ENCODE results near the gene EHMT1.

The EHMT1 gene

DNA sequence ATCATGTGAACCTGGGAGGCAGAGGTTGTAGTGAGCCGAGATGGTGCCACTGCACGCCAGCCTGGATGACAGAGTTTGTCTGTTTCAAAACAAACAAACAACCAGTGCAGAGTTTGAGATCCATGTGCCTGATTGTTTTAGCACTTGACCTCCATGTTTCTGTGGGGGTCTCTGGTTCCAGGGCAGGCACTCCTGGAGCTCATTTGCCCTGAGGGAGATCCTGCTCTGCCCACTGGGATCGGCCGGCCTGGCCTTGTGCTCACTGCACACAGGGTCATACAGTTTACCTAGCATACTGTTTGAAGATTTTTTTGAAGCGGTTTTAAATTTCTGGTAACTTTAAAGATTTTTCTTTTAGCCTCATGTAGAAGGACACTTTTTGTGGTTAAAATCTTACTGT lies 78.4 kb downstream of the EHMT1 start:
- no peak overlapping the region for H3K4me2 ChIP-seq (ENCODE audit: low read length)
- H3K27ac ChIP-seq (ENCODE audit: low read depth, low read length, poor library complexity, severe bottlenecking), result no peak overlapping the region
- peaks cover 55% of the 10 kb centered on the region for H3K79me2 ChIP-seq (ENCODE audit: insufficient read depth, low read length)
- H3K4me1 ChIP-seq (ENCODE audit: insufficient read depth, low read length, severe bottlenecking), result peaks cover 28% of the 10 kb centered on the region
- H3K36me3 ChIP-seq (ENCODE audit: insufficient read depth, low read length), result peaks cover 31% of the 10 kb centered on the region
- no peaks in the 10 kb centered on the region for H3K27me3 ChIP-seq (ENCODE audit: insufficient read depth, low read length)
- no peaks in the 10 kb centered on the region for H4K20me1 ChIP-seq (ENCODE audit: insufficient read depth, low read length)
- H3K9me3 ChIP-seq (ENCODE audit: low read length), result peaks cover 6% of the 10 kb centered on the region
- H3K9me2 ChIP-seq (ENCODE audit: low read depth, low read length), result no peaks in the 10 kb centered on the region
- H3F3A ChIP-seq (ENCODE audit: insufficient read depth, low read length), result no peaks in the 10 kb centered on the region
- no peak overlapping the region for H2AFZ ChIP-seq (ENCODE audit: low read length)
- no peak overlapping the region for H3K9ac ChIP-seq (ENCODE audit: low read length)
- H3K4me3 ChIP-seq (ENCODE audit: low read depth, low read length, poor library complexity, severe bottlenecking), result no peak overlapping the region
- TF ChIP-seq EZH2 (IDR thresholded peaks at IDR 0.05; ENCODE audit: borderline replicate concordance, low read length), result no peak
- no peak for TF ChIP-seq CTCF (IDR thresholded peaks at IDR 0.05; ENCODE audit: low read length)

DNA sequence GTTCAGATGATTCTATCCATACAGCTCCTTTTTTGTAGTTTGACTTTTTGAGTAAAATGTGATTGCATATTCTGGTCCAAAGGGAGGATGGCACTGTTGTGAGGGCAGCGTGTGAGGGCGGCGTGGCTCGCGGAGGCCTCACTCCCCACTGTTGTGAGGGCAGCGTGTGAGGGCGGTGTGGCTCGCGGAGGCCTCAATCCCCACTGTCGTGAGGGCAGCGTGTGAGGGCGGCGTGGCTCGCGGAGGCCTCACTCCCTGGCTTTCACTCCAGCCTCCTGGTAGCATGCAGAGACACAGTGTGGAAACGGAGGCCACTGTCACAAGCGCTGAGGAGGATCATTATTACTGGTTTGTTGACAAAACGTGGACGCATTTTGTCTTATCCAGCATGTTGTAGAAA lies 79.0 kb downstream of the EHMT1 start:
- no peak overlapping the region for H3K9ac ChIP-seq (ENCODE audit: low read length)
- no peak overlapping the region for H3K4me2 ChIP-seq (ENCODE audit: low read length)
- peaks cover 38% of the 10 kb centered on the region for H3K36me3 ChIP-seq (ENCODE audit: insufficient read depth, low read length)
- H3K27ac ChIP-seq (ENCODE audit: low read depth, low read length, poor library complexity, severe bottlenecking), result no peak overlapping the region
- no peaks in the 10 kb centered on the region for H3K9me2 ChIP-seq (ENCODE audit: low read depth, low read length)
- no peak overlapping the region for H2AFZ ChIP-seq (ENCODE audit: low read length)
- no peaks in the 10 kb centered on the region for H3K27me3 ChIP-seq (ENCODE audit: insufficient read depth, low read length)
- H3K9me3 ChIP-seq (ENCODE audit: low read length), result peaks cover 12% of the 10 kb centered on the region
- H3K4me1 ChIP-seq (ENCODE audit: insufficient read depth, low read length, severe bottlenecking), result peaks cover 22% of the 10 kb centered on the region
- H3K4me3 ChIP-seq (ENCODE audit: low read depth, low read length, poor library complexity, severe bottlenecking), result no peak overlapping the region
- TF ChIP-seq EZH2 (IDR thresholded peaks at IDR 0.05; ENCODE audit: borderline replicate concordance, low read length) (no peak), CTCF (IDR thresholded peaks at IDR 0.05; ENCODE audit: low read length) (no peak)
- H4K20me1 ChIP-seq (ENCODE audit: insufficient read depth, low read length), result no peaks in the 10 kb centered on the region
- peaks cover 49% of the 10 kb centered on the region for H3K79me2 ChIP-seq (ENCODE audit: insufficient read depth, low read length)
- no peaks in the 10 kb centered on the region for H3F3A ChIP-seq (ENCODE audit: insufficient read depth, low read length)

GRCh38 chr9:137700911-137701310 lies 82.1 kb downstream of the EHMT1 start:
- Histone ChIP-seq H3K79me2 (ENCODE audit: insufficient read depth, low read length) (peaks cover 39% of the 10 kb centered on the region), H3K9ac (ENCODE audit: low read length) (no peak overlapping the region), H3K4me2 (ENCODE audit: low read length) (no peak overlapping the region), H3K27me3 (ENCODE audit: insufficient read depth, low read length) (no peaks in the 10 kb centered on the region), H3K27ac (ENCODE audit: low read depth, low read length, poor library complexity, severe bottlenecking) (no peak overlapping the region), H3K36me3 (ENCODE audit: insufficient read depth, low read length) (peaks cover 44% of the 10 kb centered on the region), H2AFZ (ENCODE audit: low read length) (no peak overlapping the region), H3K9me2 (ENCODE audit: low read depth, low read length) (no peaks in the 10 kb centered on the region), H4K20me1 (ENCODE audit: insufficient read depth, low read length) (no peaks in the 10 kb centered on the region), H3K9me3 (ENCODE audit: low read length) (peaks cover 14% of the 10 kb centered on the region), H3K4me3 (ENCODE audit: low read depth, low read length, poor library complexity, severe bottlenecking) (no peak overlapping the region), H3F3A (ENCODE audit: insufficient read depth, low read length) (no peaks in the 10 kb centered on the region), H3K4me1 (ENCODE audit: insufficient read depth, low read length, severe bottlenecking) (peaks cover 12% of the 10 kb centered on the region)
- no peak for TF ChIP-seq CTCF (IDR thresholded peaks at IDR 0.05; ENCODE audit: low read length)
- no peak for TF ChIP-seq EZH2 (IDR thresholded peaks at IDR 0.05; ENCODE audit: borderline replicate concordance, low read length)

Measured in OCI-LY1 (cell line).